GM12864 (cell line): ENCODE measurements around the gene AKAP13.

Experiments used
- DNase-seq: peaks from one replicate; pipeline ENCODE4 v3.0.0-alpha.2; 2011; ENCODE audit warnings: low read depth
- H3K4me3 ChIP-seq: 2 replicates; pipeline ENCODE4 v1.5.1; 2011; ENCODE audit warnings: mild to moderate bottlenecking, low read depth, low read length, control low read depth
- TF ChIP-seq, protein P1 (sequence below): IDR thresholded peaks from 2 replicates; pipeline ENCODE4 v1.5.1; 2011; ENCODE audit warnings: low read depth, mild to moderate bottlenecking, moderate library complexity, low read length, control low read depth, inconsistent platforms; ENCODE audit errors: missing control alignments

Gene AKAP13

DNA sequence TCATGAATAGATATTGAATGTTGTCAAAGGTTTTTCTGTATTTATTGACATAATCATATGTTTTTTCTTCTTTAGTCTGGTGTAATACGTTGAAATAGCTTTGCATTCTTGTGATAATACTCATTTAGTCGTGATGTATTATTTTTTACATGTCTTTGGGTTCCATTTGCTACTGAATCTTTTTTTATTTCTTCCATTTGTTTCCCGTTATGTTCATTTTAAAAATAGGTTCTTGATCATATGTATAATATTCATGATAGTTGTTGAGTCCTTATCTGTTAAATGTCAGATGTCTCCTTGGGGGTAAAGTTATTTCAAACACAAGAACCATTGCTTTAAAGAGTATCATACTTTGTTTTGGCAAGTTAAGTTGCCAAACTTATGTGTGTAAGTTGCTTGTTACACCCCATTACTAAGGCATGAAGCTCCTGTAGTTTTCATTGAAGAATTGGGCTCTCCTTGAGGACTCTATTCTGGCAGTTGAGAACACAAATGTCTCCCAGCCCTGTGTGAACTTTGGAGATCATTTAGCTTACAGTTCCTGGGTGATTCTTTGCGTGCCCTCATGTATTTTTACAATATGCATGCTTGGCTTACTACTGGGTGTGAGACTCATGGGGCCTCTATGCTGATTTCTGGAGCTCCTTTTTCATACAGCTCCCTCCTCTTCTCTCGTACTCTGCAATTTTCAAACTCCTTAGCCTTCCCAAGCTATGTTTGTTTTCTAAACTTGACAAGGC is 8.3 kb downstream of the AKAP13 start:
- DNase-seq, result no peak
- H3K4me3 ChIP-seq, result no peak overlapping the region
- TF ChIP-seq, protein P1, sequence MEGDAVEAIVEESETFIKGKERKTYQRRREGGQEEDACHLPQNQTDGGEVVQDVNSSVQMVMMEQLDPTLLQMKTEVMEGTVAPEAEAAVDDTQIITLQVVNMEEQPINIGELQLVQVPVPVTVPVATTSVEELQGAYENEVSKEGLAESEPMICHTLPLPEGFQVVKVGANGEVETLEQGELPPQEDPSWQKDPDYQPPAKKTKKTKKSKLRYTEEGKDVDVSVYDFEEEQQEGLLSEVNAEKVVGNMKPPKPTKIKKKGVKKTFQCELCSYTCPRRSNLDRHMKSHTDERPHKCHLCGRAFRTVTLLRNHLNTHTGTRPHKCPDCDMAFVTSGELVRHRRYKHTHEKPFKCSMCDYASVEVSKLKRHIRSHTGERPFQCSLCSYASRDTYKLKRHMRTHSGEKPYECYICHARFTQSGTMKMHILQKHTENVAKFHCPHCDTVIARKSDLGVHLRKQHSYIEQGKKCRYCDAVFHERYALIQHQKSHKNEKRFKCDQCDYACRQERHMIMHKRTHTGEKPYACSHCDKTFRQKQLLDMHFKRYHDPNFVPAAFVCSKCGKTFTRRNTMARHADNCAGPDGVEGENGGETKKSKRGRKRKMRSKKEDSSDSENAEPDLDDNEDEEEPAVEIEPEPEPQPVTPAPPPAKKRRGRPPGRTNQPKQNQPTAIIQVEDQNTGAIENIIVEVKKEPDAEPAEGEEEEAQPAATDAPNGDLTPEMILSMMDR, result no peak

DNA sequence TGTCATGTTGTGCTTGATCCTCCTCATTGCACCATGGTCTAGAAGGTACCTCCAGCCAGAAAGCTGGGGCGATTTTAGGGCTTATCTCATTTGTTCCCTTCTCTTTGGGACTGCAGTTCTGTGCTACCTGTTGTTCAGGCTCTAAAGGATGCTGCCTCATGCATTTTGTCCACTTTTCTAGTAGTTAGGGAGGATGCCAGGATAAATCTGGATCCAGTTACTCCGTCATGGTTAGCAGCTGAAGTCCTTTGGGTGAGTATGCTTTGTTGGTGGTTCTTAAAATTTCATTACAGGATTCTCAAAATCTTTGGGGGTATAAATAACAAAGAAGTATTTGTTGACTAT is 8.9 kb downstream of the AKAP13 start:
- no peak overlapping the region for H3K4me3 ChIP-seq
- TF ChIP-seq, protein P1, result no peak
- DNase-seq, result no peak

GRCh38 chr15:85389772-85390171 is 9.4 kb downstream of the AKAP13 start:
- TF ChIP-seq, protein P1, result no peak
- no peak for DNase-seq
- H3K4me3 ChIP-seq, result no peak overlapping the region

GRCh38 chr15:85393210-85393609 is 12.8 kb downstream of the AKAP13 start:
- TF ChIP-seq, protein P1, result no peak
- DNase-seq, result no peak

GRCh38 chr15:85394554-85395333 is 14.3 kb downstream of the AKAP13 start:
- DNase-seq, result no peak
- TF ChIP-seq, protein P1, result no peak
- H3K4me3 ChIP-seq, result no peak overlapping the region

More at GRCh38 chr15:85393210-85393609, 12.8 kb downstream of the AKAP13 start:
- no peak overlapping the region for H3K4me3 ChIP-seq

DNA sequence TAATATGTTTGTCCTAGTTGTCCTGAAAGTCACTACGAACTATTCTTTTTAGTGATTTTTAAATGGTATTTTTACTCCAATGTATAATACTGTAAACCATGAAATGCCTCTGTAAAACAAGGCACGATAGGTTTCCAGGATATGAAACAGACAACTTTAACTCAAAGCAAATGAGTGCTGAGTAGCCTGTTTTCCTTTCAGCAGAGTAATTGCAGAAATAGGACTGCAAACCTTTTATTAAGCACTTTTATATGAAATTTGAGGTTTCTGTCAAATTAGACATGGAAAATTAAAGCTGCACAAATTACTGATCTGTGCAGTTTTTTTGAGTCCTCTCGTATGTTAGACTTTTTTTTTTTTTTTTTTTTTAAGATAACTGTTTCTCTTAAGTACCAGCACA is 16.2 kb downstream of the AKAP13 start:
- no peak overlapping the region for H3K4me3 ChIP-seq
- TF ChIP-seq, protein P1, result no peak
- DNase-seq, result no peak
